Endothelial cell of umbilical vein (primary cell): ENCODE data around the gene TBC1D10A. TPM values are rescaled to one million over a fixed set of nuclear protein-coding genes. Genes with fewer than 3 reads are reported as not detected.

ENCODE experiments used
- BruUV-seq: library from RNA; stranded (reverse); fragments of 400-500 nt; replicated peaks from 2 replicates; lab custom pipeline; 2021; lab: Mats Ljungman, UMichigan
- CTCF ChIA-PET: fragments of 300-600, 350-600 bp; sonication (Branson Sonifier 250); formaldehyde crosslinking; loops from one replicate; lab custom pipeline; 2021; ENCODE audit warnings: antibody characterized with exemption, inconsistent platforms; lab: Charles Lee
- POLR2A ChIA-PET: fragments of 300-600, 350-600 bp; sonication (Branson Sonifier 250); formaldehyde crosslinking; loops from one replicate; lab custom pipeline; 2021; ENCODE audit warnings: antibody characterized with exemption, inconsistent platforms; lab: Charles Lee
- DNase-seq: peaks from one replicate; pipeline ENCODE4 v3.0.0-alpha.2; 2011; ENCODE audit warnings: low read depth, low spot score
- FAIRE-seq: peaks from 2 replicates; lab custom pipeline; 2011; peaks lifted over from hg19 to GRCh38; lab: Jason Lieb, UNC
- H2AFZ ChIP-seq: 2 replicates; pipeline ENCODE4 v1.6.0; 2012; ENCODE audit warnings: low read depth, low read length, control low read depth, inconsistent platforms
- H3K27ac ChIP-seq: 2 replicates; pipeline ENCODE4 v1.5.1; 2011; ENCODE audit warnings: low read depth, mild to moderate bottlenecking, control low read depth, low read length, moderate library complexity; ENCODE audit not compliant: insufficient read depth
- H3K27me3 ChIP-seq, 2 experiments: 2 replicates each; pipeline versions ENCODE4 v1.6.0 to v1.6.1; 2011; ENCODE audit warnings: low read length in 2 of 2, mixed read lengths in 1 of 2; ENCODE audit not compliant: control insufficient read depth in 2 of 2, insufficient read depth in 2 of 2
- H3K36me3 ChIP-seq, 2 experiments: 2 replicates in 1 of 2; 3 replicates in 1 of 2; pipeline ENCODE4 v1.5.1; 2011; ENCODE audit warnings: low read length in 2 of 2, mild to moderate bottlenecking in 1 of 2, moderate library complexity in 1 of 2; ENCODE audit not compliant: control insufficient read depth in 2 of 2, insufficient read depth in 2 of 2; ENCODE audit errors: extremely low read depth in 1 of 2
- H3K4me1 ChIP-seq: 3 replicates; pipeline ENCODE4 v1.5.1; 2011; ENCODE audit warnings: mild to moderate bottlenecking, low read length; ENCODE audit not compliant: control insufficient read depth, insufficient read depth; ENCODE audit errors: extremely low read depth
- H3K4me2 ChIP-seq: 2 replicates; pipeline ENCODE4 v1.6.1; 2011; ENCODE audit warnings: low read length, control low read depth, mixed read lengths; ENCODE audit not compliant: insufficient read depth
- H3K4me3 ChIP-seq, 3 experiments: fragments of 200-600 bp in 1 of 3; sonication (generic), shearing (Covaris generic) in 1 of 3; replicated peaks in 1 of 3; 2 replicates each; pipeline ENCODE4 v1.5.1; 2011 to 2016; ENCODE audit warnings: control low read depth in 3 of 3, low read length in 3 of 3, mild to moderate bottlenecking in 2 of 3, inconsistent platforms in 1 of 3, low read depth in 1 of 3, moderate library complexity in 1 of 3; ENCODE audit not compliant: insufficient read depth in 1 of 3
- H3K79me2 ChIP-seq: 2 replicates; pipeline ENCODE4 v1.6.0; 2012; ENCODE audit warnings: low read length, inconsistent platforms; ENCODE audit not compliant: control insufficient read depth, insufficient read depth
- H3K9ac ChIP-seq: replicated peaks from 2 replicates; pipeline ENCODE3; 2011; ENCODE audit warnings: low read length, control low read depth; ENCODE audit not compliant: insufficient read depth; ENCODE audit errors: extremely low read depth
- H3K9me1 ChIP-seq: replicated peaks from 3 replicates; pipeline ENCODE4 v1.6.0; 2011; ENCODE audit warnings: mild to moderate bottlenecking, low read length; ENCODE audit not compliant: control insufficient read depth, insufficient read depth; ENCODE audit errors: extremely low read depth
- H3K9me3 ChIP-seq: replicated peaks from 2 replicates; pipeline ENCODE4 v1.5.1; 2012; ENCODE audit warnings: low read length, inconsistent platforms; ENCODE audit not compliant: control insufficient read depth, insufficient read depth
- H4K20me1 ChIP-seq: replicated peaks from 2 replicates; pipeline ENCODE3; 2011; ENCODE audit warnings: mild to moderate bottlenecking, low read length; ENCODE audit not compliant: control insufficient read depth, insufficient read depth; ENCODE audit errors: extremely low read depth
- CTCF ChIP-seq, 2 donors: IDR thresholded peaks; 1 replicate in 1 of 2; 2 replicates in 1 of 2; pipeline ENCODE4 v1.5.1; 2011; ENCODE audit warnings: low read length in 2 of 2, mild to moderate bottlenecking in 2 of 2, moderate library complexity in 2 of 2, control low read depth in 1 of 2, inconsistent platforms in 1 of 2, low read depth in 1 of 2; ENCODE audit not compliant: insufficient read depth in 1 of 2; ENCODE audit errors: extremely low read depth in 1 of 2
- EZH2 ChIP-seq: IDR thresholded peaks from 2 replicates; pipeline ENCODE4 v1.6.1; 2012; ENCODE audit warnings: borderline replicate concordance, low read depth, mild to moderate bottlenecking, moderate library complexity, low read length, inconsistent platforms; ENCODE audit not compliant: severe bottlenecking
- FOS ChIP-seq: IDR thresholded peaks from 2 replicates; pipeline ENCODE4 v1.6.1; 2011; ENCODE audit warnings: mild to moderate bottlenecking, low read length, moderate library complexity, borderline replicate concordance; ENCODE audit not compliant: insufficient read depth
- GATA2 ChIP-seq: IDR thresholded peaks from 2 replicates; pipeline ENCODE4 v1.7.0; 2011; ENCODE audit warnings: low read depth, mild to moderate bottlenecking, moderate library complexity, mixed read lengths, low read length; ENCODE audit not compliant: insufficient read length, insufficient read depth
- JUN ChIP-seq: IDR thresholded peaks from 2 replicates; pipeline ENCODE4 v1.6.1; 2011; ENCODE audit warnings: borderline replicate concordance, low read depth; ENCODE audit not compliant: insufficient read length, insufficient read depth
- MAX ChIP-seq: IDR thresholded peaks from 2 replicates; pipeline ENCODE4 v1.6.1; 2011; ENCODE audit not compliant: insufficient read depth, insufficient read length
- MYC ChIP-seq: IDR thresholded peaks from one replicate; pipeline ENCODE4 v1.6.1; 2011; ENCODE audit warnings: mild to moderate bottlenecking, low read depth, low read length
- POLR2A ChIP-seq: IDR thresholded peaks from 2 replicates; pipeline ENCODE4 v1.6.1; 2012; ENCODE audit warnings: low read depth, mild to moderate bottlenecking, control low read depth, low read length
- POLR2AphosphoS5 ChIP-seq: IDR thresholded peaks from 2 replicates; pipeline ENCODE4 v1.6.1; 2012; ENCODE audit warnings: low read depth, mild to moderate bottlenecking, control low read depth, low read length, moderate library complexity; ENCODE audit not compliant: insufficient read depth
- dilution Hi-C: fragments of 300-500 bp; cut with MboI; formaldehyde crosslinking; loops from one replicate; pipeline ENCODE4 v1.15.0; 2019; ENCODE audit warnings: low sequenced_read_pairs; ENCODE audit not compliant: extremely low pct_ligation_motif_present
- intact Hi-C: fragments of 100-400 bp; cut with micrococcal nuclease; formaldehyde crosslinking; loops from one replicate; pipeline ENCODE4 v1.10.0; 2022
- polyA plus RNA-seq, 4 experiments: library from polyadenylated mRNA; depleted of rRNA in 3 of 4; stranded (reverse) in 3 of 4; unstranded in 1 of 4; fragments of >200 nt; gene quantifications; 2 replicates each; pipeline versions ENCODE4 v1.2.1 to v1.2.3, GENCODE V29; 2011 to 2012; ENCODE audit warnings: missing spikeins in 1 of 4
- total RNA-seq: library from RNA; stranded (reverse); gene quantifications from 2 replicates; pipeline ENCODE4 v1.2.3, GENCODE V29; 2021

Gene TBC1D10A
- total and polyA plus RNA-seq, 2 donors (not counting 3 experiments of a cell fraction or from before 2014, with no cell fraction given): 10.0 to 11.9 TPM

GRCh38 chr22:30287648-30288418 is 38.9 kb downstream of the TBC1D10A start:
- Histone ChIP-seq H2AFZ (no peak overlapping the region), H3K4me1 (peaks cover 28% of the 10 kb centered on the region), H3K9ac (no peak overlapping the region), H3K79me2 (no peaks in the 10 kb centered on the region), H3K27me3 (no peaks in the 10 kb centered on the region), H3K9me1 (no peaks in the 10 kb centered on the region), H3K9me3 (no peaks in the 10 kb centered on the region), H3K27ac (no peak overlapping the region), H3K36me3 (peaks cover 0 to 8% of the 10 kb centered on the region in 2 experiments), H3K4me3 (no peak overlapping the region), H3K4me2 (no peak overlapping the region), H4K20me1 (no peaks in the 10 kb centered on the region)
- no TSS peak for BruUV-seq
- DNase-seq: peak; percentile 94
- intact Hi-C loops: loop anchor here (1.0 kb wide), 7 partner anchors 10 to 197 kb away; partner anchors contain the start of genes RNF215 and SF3A1
- CTCF ChIA-PET: interaction anchor here (0.7 to 4.4 kb wide), 51 partner anchors 9 to 467 kb away, joined by 3 to 164 read pairs (median 5); partner anchors contain the start of genes CCDC157, MTFP1, RNF215 and SEC14L2
- peak; percentile 96 for FAIRE-seq
- POLR2A ChIA-PET: interaction anchor here (0.7 to 2.1 kb wide), 6 partner anchors 10 to 136 kb away, joined by 3 to 7 read pairs (median 5); partner anchors contain the start of genes CCDC157, RNF215, SF3A1 and TBC1D10A
- TF ChIP-seq CTCF (IDR thresholded peaks at IDR 0.05; ENCODE audit: extremely low read depth in 1 of 2, insufficient read depth in 1 of 2, low read depth in 1 of 2, low read length in 2 of 2) (peak; percentile 61 to 70), JUN (no peak), MYC (no peak), FOS (no peak), POLR2A (peak; percentile 55), MAX (no peak), GATA2 (no peak), EZH2 (no peak), POLR2AphosphoS5 (no peak)
- dilution Hi-C loops: no loop called here
